RWPE2 (cell line): ENCODE measurements around the gene MYD88.

Experiments
- ATAC-seq: fragments of 200-7000 bp; cut with Tn5 transposase; 3 replicates; pipeline ENCODE4 v1.9.1; 2021; ENCODE audit warnings: low read depth
- DNase-seq: peaks from one replicate; pipeline ENCODE4 v3.0.0-alpha.2; 2020; ENCODE audit warnings: low spot score
- H3K27ac ChIP-seq: fragments of 450-650 bp; 2 replicates; pipeline ENCODE4 v1.5.1; 2017; ENCODE audit warnings: mild to moderate bottlenecking; ENCODE audit not compliant: poor library complexity, severe bottlenecking
- H3K27me3 ChIP-seq: fragments of 250-450 bp; sonication (Bioruptor Pico); 2 replicates; pipeline ENCODE4 v1.5.1; 2021; ENCODE audit warnings: mild to moderate bottlenecking, moderate library complexity; ENCODE audit not compliant: insufficient read depth, poor library complexity, severe bottlenecking
- H3K36me3 ChIP-seq: fragments of 250-450 bp; sonication (Bioruptor Pico); 2 replicates; pipeline ENCODE4 v1.5.1; 2020; ENCODE audit warnings: low read depth, mild to moderate bottlenecking, moderate library complexity
- H3K4me1 ChIP-seq: fragments of 250-450 bp; sonication (Bioruptor Pico); 2 replicates; pipeline ENCODE4 v1.5.1; 2021; ENCODE audit warnings: mild to moderate bottlenecking, moderate library complexity; ENCODE audit not compliant: insufficient read depth, poor library complexity, severe bottlenecking
- H3K4me3 ChIP-seq: fragments of 250-450 bp; sonication (Bioruptor Pico); 2 replicates; pipeline ENCODE4 v1.5.1; 2021; ENCODE audit warnings: mild to moderate bottlenecking, moderate library complexity; ENCODE audit not compliant: severe bottlenecking
- H3K9me3 ChIP-seq: fragments of 250-450 bp; sonication (Bioruptor Pico); 2 replicates; pipeline ENCODE4 v1.5.1; 2021; ENCODE audit warnings: mild to moderate bottlenecking, moderate library complexity; ENCODE audit not compliant: severe bottlenecking
- TF ChIP-seq, protein P1 (sequence below): fragments of 450-650 bp; IDR thresholded peaks from one replicate; pipeline ENCODE4 v1.5.1; 2017; ENCODE audit warnings: mild to moderate bottlenecking, moderate library complexity; ENCODE audit not compliant: poor library complexity, severe bottlenecking

The MYD88 gene

DNA sequence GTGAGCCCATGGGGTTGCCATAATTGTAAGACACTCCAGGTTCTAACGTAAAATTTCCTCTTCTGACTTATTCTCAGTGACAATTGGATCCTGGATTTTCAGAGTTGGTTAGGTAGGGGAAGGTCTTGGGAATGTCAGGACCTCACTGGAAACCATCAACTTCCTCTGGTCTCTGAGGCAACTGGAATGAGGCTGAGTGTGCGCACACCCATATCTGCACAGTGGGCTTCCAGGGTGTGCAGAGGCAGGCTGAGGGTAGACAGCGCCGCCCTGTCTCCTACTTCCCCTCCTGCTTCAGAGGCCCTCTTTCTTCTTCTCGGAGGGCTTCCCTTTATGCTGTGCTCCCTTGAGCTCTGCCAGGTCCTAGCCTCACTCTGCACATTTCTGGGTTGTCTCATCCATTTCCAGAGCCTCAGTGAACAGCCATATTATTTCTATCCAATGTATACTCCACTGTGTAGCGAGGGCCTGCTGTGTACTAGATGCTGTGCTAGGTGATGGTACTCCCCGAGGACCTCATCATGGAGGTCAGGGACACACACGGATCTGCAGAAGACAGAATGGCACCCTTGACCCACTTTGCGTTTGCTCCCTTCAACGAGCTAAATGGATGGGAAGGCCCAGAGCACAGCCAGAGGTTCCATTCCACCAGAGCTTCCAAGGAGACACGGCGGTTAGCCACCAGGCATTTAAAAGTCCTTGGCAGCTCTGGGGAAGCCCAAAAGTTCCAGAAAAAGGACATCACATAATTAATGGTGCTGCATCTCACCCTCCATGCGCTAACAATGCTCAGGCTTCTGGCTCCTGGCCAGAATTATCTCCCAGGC lies 19.8 kb upstream of the MYD88 start:
- Histone ChIP-seq H3K27ac (no peak overlapping the region), H3K9me3 (no peaks in the 10 kb centered on the region), H3K4me1 (no peaks in the 10 kb centered on the region), H3K36me3 (peaks cover 18% of the 10 kb centered on the region), H3K27me3 (no peaks in the 10 kb centered on the region), H3K4me3 (no peak overlapping the region)
- TF ChIP-seq, protein P1, sequence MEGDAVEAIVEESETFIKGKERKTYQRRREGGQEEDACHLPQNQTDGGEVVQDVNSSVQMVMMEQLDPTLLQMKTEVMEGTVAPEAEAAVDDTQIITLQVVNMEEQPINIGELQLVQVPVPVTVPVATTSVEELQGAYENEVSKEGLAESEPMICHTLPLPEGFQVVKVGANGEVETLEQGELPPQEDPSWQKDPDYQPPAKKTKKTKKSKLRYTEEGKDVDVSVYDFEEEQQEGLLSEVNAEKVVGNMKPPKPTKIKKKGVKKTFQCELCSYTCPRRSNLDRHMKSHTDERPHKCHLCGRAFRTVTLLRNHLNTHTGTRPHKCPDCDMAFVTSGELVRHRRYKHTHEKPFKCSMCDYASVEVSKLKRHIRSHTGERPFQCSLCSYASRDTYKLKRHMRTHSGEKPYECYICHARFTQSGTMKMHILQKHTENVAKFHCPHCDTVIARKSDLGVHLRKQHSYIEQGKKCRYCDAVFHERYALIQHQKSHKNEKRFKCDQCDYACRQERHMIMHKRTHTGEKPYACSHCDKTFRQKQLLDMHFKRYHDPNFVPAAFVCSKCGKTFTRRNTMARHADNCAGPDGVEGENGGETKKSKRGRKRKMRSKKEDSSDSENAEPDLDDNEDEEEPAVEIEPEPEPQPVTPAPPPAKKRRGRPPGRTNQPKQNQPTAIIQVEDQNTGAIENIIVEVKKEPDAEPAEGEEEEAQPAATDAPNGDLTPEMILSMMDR, result no peak
- DNase-seq (peak; percentile 23), ATAC-seq (no peak; the same call in 2 of the 3 replicates)

GRCh38 chr3:38119248-38119544 lies 19.3 kb upstream of the MYD88 start:
- H3K9me3 ChIP-seq, result no peaks in the 10 kb centered on the region
- ATAC-seq (no peak), DNase-seq (peak; percentile 24)
- TF ChIP-seq, protein P1, result no peak
- no peak overlapping the region for H3K4me3 ChIP-seq
- H3K4me1 ChIP-seq, result no peaks in the 10 kb centered on the region
- no peak overlapping the region for H3K27ac ChIP-seq
- no peaks in the 10 kb centered on the region for H3K27me3 ChIP-seq
- peaks cover 23% of the 10 kb centered on the region for H3K36me3 ChIP-seq

DNA sequence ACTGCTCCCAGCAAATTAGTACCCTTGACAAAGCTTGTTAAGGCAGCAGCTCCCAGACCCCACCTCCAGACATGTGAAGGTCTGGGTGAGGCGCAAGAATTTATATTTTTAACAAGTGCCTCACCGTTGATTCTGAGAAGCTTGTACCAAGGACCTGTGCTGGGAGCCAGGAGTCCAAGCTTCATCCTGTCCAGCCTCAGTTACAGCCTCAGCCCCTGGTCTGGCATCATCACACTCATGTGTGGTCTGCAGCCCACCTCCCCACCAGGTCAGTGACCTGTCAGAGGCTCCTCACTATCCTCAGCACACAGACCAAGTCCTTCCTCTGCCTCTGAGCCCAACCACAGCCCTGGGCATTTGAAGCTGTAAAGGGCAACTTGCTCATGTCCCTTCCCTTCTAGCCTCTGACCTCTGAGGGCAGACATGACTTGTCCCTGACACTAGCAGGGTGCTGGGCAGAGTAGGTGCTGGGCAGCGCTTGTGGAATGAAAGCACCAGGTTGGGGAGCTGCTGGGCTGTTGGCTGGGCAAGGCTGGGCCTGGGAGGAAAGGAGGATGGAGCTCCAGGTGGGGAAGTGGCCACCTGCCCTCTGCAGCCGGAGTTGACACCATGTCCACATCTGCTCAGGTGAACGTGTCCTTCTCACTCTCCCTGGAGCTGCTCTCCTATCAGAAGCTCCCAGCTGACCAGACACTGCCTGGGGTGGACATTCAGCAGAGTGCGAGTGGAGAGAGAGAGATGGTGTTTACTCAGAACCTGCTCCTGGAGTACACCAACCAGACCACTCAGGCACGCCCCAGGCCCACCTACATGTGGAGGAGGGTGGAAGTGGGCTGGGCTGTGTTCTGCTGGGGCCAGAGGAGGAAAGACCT lies 18.4 kb upstream of the MYD88 start:
- Histone ChIP-seq H3K36me3 (peaks cover 32% of the 10 kb centered on the region), H3K4me3 (no peak overlapping the region), H3K4me1 (no peaks in the 10 kb centered on the region), H3K9me3 (no peaks in the 10 kb centered on the region), H3K27me3 (no peaks in the 10 kb centered on the region), H3K27ac (no peak overlapping the region)
- DNase-seq, result peak; percentile 42
- TF ChIP-seq, protein P1, result no peak
- ATAC-seq, result no peak

GRCh38 chr3:38120693-38121450 lies 17.6 kb upstream of the MYD88 start:
- no peak overlapping the region for H3K4me3 ChIP-seq
- no peak for ATAC-seq
- TF ChIP-seq, protein P1, result no peak
- H3K4me1 ChIP-seq, result no peaks in the 10 kb centered on the region
- no peak overlapping the region for H3K27ac ChIP-seq
- H3K27me3 ChIP-seq, result no peaks in the 10 kb centered on the region
- H3K36me3 ChIP-seq, result peaks cover 36% of the 10 kb centered on the region
- H3K9me3 ChIP-seq, result no peaks in the 10 kb centered on the region
- DNase-seq, result peak; percentile 30
